BJ (cell line): ENCODE data around the gene RACGAP1. TPM values are rescaled to one million over a fixed set of nuclear protein-coding genes. Genes with fewer than 3 reads are reported as not detected.
"Not testable (repeated sequence)": the region's sequence is repeated elsewhere in the genome, so short reads cannot be mapped to it uniquely, and the experiment has no call there.

Experiments used
- CTCF ChIA-PET: fragments of 350-600 bp; formaldehyde crosslinking; extraction: SDS; loops from one replicate; lab custom pipeline; 2021; ENCODE audit warnings: antibody characterized with exemption, inconsistent platforms; lab: Yijun Ruan, JAX
- POLR2A ChIA-PET: fragments of 300-600 bp; sonication (Branson Sonifier 250); formaldehyde crosslinking; extraction: SDS; loops from one replicate; lab custom pipeline; 2021; ENCODE audit warnings: antibody characterized with exemption; lab: Charles Lee
- DNase-seq: peaks from one replicate; pipeline ENCODE4 v3.0.0-alpha.2; 2011; ENCODE audit warnings: low read depth
- H3K27me3 ChIP-seq: 2 replicates; pipeline ENCODE4 v1.6.0; 2011; ENCODE audit warnings: low read length; ENCODE audit not compliant: control insufficient read depth, insufficient read depth
- H3K36me3 ChIP-seq: 2 replicates; pipeline ENCODE4 v1.5.1; 2011; ENCODE audit warnings: low read length; ENCODE audit not compliant: control insufficient read depth, insufficient read depth
- H3K4me3 ChIP-seq: 2 replicates; pipeline ENCODE4 v1.5.1; 2011; ENCODE audit warnings: low read depth, mild to moderate bottlenecking, control low read depth, low read length
- CTCF ChIP-seq: IDR thresholded peaks from 2 replicates; pipeline ENCODE4 v1.5.1; 2011; ENCODE audit warnings: low read depth, mild to moderate bottlenecking, control low read depth, inconsistent platforms, low read length, moderate library complexity; ENCODE audit not compliant: insufficient read depth
- polyA plus RNA-seq: library from polyadenylated mRNA; depleted of rRNA; stranded (reverse); fragments of >200 nt; gene quantifications from 2 replicates; pipeline ENCODE4 v1.2.3, GENCODE V29; 2011

RACGAP1 gene
- polyA plus RNA-seq, 1 experiment: 42.8 TPM

- POLR2A ChIA-PET: no interaction called here
- no peaks in the 10 kb centered on the region for H3K27me3 ChIP-seq
- CTCF ChIA-PET: interaction anchor here (0.6 kb wide), 1 partner anchor 41 kb away, joined by 3 read pairs; no protein-coding TSS in a partner anchor
- no peak for TF ChIP-seq CTCF
- no peak for DNase-seq
- H3K4me3 ChIP-seq: no peak overlapping the region
- H3K36me3 ChIP-seq: no peaks in the 10 kb centered on the region
These were observed 26.8 kb downstream of the RACGAP1 start for GRCh38 chr12:49998453-49998852.

- Histone ChIP-seq H3K27me3 (no peaks in the 10 kb centered on the region), H3K4me3 (no peak overlapping the region), H3K36me3 (no peaks in the 10 kb centered on the region; the same call in none of the 2 replicates)
- ChIA-PET CTCF (interaction anchor here (0.7 to 5.1 kb wide), 4 partner anchors 9 to 66 kb away, joined by 3 to 17 read pairs (median 5); no protein-coding TSS in a partner anchor), POLR2A (no interaction called here)
- DNase-seq: no peak
- no peak for TF ChIP-seq CTCF
These were observed 35.0 kb downstream of the RACGAP1 start for GRCh38 chr12:49990273-49990672.

GRCh38 chr12:49989400-49989799, 35.9 kb downstream of the RACGAP1 start:
- H3K4me3 ChIP-seq, POLR2A ChIA-PET, DNase-seq, H3K36me3 ChIP-seq, H3K27me3 ChIP-seq: not testable (repeated sequence)
- CTCF ChIA-PET: interaction anchor here (1.0 to 5.1 kb wide), 3 partner anchors 9 to 67 kb away, joined by 3 to 17 read pairs (median 7); no protein-coding TSS in a partner anchor

GRCh38 chr12:49987625-49988303, 37.5 kb downstream of the RACGAP1 start:
- no peak for TF ChIP-seq CTCF
- Histone ChIP-seq H3K36me3 (no peaks in the 10 kb centered on the region; the same call in 1 of the 2 replicates), H3K27me3 (no peaks in the 10 kb centered on the region), H3K4me3 (no peak overlapping the region)
- ChIA-PET CTCF (interaction anchor here (1.4 to 1.5 kb wide), 2 partner anchors 20 to 51 kb away, joined by 3 read pairs; no protein-coding TSS in a partner anchor), POLR2A (no interaction called here)
- DNase-seq: no peak

GRCh38 chr12:49986476-49986875, 38.8 kb downstream of the RACGAP1 start:
- H3K27me3 ChIP-seq, DNase-seq, H3K36me3 ChIP-seq, POLR2A ChIA-PET, H3K4me3 ChIP-seq: not testable (repeated sequence)
- CTCF ChIA-PET: interaction anchor here (1.3 to 4.1 kb wide), 5 partner anchors 8 to 53 kb away, joined by 3 to 19 read pairs (median 3); no protein-coding TSS in a partner anchor

GRCh38 chr12:49985981-49986380, 39.3 kb downstream of the RACGAP1 start:
- CTCF ChIA-PET: interaction anchor here (0.8 to 4.1 kb wide), 5 partner anchors 8 to 53 kb away, joined by 3 to 19 read pairs (median 3); no protein-coding TSS in a partner anchor
- no peaks in the 10 kb centered on the region for H3K36me3 ChIP-seq
- H3K4me3 ChIP-seq: no peak overlapping the region
- no peak for TF ChIP-seq CTCF
- POLR2A ChIA-PET: no interaction called here
- no peaks in the 10 kb centered on the region for H3K27me3 ChIP-seq
- no peak for DNase-seq
